ENCODE data around the gene TTYH1.

DNA sequence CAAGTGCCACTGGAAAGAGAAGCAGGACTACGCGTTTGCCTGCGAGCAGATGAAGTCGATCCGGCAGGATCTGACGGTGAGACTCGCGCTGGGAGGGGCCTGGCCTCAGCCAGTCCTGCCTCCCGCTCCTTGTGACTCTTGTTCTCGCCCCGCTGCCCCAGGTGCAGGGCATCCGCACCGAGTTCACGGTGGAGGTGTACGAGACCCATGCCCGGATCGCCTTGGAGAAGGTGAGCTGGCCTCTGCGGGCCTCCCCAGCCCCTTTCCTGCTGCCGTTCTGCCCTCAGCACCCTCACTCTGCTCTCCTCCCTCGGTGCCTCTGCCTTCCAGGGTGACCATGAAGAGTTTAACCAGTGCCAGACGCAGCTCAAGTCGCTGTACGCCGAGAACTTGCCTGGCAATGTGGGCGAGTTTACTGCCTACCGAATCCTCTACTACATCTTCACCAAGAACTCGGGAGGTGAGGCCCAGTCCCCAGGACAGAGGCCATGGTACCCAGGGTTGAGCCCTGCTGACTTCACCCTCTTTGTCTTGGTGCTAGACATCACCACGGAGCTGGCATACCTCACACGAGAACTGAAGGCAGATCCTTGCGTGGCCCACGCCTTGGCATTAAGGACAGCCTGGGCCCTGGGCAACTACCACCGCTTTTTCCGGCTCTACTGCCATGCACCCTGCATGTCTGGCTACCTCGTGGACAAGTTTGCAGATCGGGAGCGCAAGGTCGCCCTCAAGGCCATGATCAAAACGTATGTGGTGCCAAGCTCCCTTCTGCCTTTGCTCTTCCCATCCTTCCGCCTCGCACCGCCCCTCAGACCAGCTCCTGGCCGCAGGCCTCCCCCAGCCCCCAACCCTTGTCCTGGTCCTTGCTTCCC, 42.7 kb downstream of the TTYH1 start:
- TF ChIP-seq, protein P1, sequence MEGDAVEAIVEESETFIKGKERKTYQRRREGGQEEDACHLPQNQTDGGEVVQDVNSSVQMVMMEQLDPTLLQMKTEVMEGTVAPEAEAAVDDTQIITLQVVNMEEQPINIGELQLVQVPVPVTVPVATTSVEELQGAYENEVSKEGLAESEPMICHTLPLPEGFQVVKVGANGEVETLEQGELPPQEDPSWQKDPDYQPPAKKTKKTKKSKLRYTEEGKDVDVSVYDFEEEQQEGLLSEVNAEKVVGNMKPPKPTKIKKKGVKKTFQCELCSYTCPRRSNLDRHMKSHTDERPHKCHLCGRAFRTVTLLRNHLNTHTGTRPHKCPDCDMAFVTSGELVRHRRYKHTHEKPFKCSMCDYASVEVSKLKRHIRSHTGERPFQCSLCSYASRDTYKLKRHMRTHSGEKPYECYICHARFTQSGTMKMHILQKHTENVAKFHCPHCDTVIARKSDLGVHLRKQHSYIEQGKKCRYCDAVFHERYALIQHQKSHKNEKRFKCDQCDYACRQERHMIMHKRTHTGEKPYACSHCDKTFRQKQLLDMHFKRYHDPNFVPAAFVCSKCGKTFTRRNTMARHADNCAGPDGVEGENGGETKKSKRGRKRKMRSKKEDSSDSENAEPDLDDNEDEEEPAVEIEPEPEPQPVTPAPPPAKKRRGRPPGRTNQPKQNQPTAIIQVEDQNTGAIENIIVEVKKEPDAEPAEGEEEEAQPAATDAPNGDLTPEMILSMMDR (IDR thresholded peaks at IDR 0.05), result no peak
- no peak for TF ChIP-seq POLR2AphosphoS5 (IDR thresholded peaks at IDR 0.05)

Measured in breast epithelium (tissue), 3 donors.